Right hindlimb (tissue), 1 donor: Measurements from ENCODE around the gene XRCC4.
"Not testable (repeated sequence)": the region's sequence is repeated elsewhere in the genome, so short reads cannot be mapped to it uniquely, and the experiment has no call there.

Experiments
- DNase-seq: peaks from one replicate; pipeline ENCODE4 v3.0.0-alpha.2; 2018

Gene XRCC4

DNA sequence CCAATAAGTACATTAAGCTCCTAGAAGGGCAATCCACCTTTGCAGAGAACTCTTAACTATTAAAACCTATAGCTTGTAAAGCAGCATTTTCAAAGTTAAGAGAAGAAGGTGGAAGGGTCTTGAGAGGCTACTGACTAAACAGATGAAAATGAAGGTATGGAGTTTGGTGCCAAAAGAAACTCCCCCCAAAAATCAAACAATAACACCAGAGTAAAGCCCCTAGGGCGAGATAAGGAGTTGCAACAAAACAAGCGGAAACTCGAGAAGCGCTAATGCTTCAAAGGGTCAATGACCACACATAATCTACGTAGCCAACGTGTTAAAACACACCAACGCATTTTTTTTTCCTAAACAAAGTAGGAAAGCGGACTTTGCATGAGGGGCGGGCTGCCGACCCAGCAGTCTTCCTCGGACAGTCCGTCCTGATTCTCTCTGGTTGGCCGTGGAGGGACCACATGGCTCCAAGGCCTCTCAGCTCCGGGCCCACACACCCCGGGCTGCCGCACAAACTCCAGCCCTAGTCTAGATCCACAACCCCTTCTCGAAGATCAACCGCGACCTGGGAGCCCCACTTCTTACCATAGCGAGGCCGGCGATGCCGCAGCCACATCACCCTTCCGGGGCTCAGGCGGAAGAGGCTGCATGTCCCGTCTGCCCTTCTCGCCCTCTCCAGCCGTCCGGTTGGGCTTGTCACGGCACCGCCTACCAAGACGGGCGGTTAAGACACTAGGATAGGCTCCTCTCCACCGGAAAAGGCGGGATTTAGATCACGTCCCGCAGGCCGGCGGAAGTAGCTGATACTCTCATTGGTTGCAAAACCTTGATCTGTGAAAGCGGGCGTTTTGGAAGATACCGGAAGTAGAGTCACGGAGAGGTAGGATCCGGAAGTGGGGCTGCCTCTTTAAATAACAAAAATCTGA is at the start of gene XRCC4, which contains the start of gene TMEM167A:
Gene XRCC4, plus strand, starts transcription at position 806 of the 920 bp plus-strand sequence. CDS start 27,373 bp downstream, outside the sequence.
Gene TMEM167A, minus strand, starts transcription at position 653 of the 920 bp plus-strand sequence. Its CDS starts 71 bp downstream, at position 582.
- DNase-seq: peak; percentile 99

- no peak for DNase-seq
Observed at GRCh38 chr5:83029912-83030311, 47.4 kb upstream of the XRCC4 start.

- DNase-seq: no peak
Observed at GRCh38 chr5:83031381-83031780, 46.0 kb upstream of the XRCC4 start.

DNA sequence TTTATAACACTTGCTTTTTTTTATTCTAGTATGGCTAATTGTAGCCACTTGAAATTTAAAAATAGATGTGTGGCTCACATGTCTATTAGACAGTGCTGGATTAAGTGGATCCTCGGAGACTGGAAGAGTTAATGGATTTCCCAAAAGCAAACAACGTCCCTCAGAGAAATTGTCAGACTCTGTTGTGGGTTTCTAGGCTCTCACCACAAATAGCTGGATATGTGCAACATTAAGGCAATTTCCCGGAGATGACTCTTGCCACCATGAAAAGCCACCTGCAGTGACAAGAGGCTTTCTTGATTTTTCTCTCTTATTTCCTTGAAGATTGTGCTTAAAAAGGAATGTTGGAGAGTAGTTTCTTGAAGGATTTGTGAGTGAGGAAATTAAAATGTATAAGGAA is 43.3 kb upstream of the XRCC4 start:
- no peak for DNase-seq

DNA sequence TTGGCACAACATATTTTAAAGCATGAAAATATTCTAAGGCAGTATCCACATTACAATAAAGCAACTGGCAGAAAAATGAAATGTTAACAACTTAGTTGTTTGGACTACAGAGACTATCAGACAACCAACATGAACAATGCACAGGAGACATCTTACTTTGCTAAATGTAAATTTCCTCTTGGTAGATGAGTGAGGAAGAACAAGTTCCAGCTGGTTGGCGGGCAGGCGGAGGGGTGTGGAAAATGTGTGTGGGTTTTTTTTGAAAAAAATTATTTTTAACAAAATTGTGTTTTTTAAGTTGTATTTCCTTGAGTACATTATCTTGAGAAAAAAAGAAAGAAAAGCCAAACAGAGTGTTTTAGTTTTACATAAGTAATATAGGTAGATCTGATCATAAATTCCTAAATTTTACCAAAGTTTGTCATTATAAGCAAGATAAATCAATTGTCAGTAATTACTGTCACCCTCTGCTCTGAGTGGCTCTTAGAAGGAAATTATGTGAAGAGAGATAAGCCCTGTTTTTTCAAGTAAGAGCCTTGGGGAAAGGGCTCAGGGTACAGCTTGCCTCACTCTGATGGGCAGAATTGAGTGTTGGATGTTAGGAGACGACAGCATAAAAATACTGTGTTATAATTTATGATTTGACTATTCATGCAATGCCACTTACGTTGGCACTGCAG is 42.7 kb upstream of the XRCC4 start:
- DNase-seq: no peak

- DNase-seq: peak; percentile 90
Observed at GRCh38 chr5:83035373-83036100, 41.8 kb upstream of the XRCC4 start.

- no peak for DNase-seq
Observed at GRCh38 chr5:83036991-83037575, 40.3 kb upstream of the XRCC4 start.

- DNase-seq: no peak
Observed at GRCh38 chr5:83038924-83039323, 38.4 kb upstream of the XRCC4 start.

DNA sequence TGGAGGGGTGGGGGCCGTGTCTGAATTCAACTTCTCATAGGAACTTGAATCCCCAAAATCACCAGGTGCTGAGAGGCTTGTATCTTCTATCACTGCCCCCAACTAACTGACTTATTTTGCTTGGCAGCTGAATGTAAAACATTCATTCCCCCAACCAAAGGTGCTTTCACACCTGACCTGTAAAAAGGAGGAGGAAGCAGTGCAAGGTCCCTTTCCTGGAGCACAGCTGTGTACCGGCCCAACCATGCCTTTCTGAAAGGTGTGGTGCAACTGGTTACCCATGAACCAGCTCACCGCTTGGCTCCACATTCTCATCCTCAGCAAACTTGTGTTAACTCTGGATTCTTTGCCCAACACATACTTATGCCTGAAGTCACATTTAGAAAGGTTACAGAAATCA is 34.8 kb upstream of the XRCC4 start:
- no peak for DNase-seq

GRCh38 chr5:83044926-83045325 is 32.4 kb upstream of the XRCC4 start:
- no peak for DNase-seq

DNA sequence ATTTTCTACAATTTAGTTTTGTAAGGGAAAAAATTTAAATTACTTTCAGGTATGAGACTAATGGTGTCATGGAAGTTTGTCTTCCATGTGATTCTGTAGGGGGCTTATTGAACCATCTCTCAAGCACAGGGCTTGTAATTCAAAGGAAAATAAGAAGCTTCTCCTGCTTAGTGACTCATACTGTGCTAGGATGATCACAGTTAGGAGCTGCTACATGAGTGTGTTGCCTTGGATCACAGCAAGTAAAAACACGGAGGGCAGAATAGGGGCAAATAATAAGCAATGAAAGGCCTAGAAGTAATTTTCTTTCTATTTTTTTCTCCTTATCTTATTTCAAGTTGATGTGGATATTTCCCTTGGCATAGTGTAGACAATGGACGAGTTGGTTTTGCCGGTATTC is 29.1 kb upstream of the XRCC4 start:
- no peak for DNase-seq

- no peak for DNase-seq
Observed at GRCh38 chr5:83048811-83049210, 28.5 kb upstream of the XRCC4 start.

DNA sequence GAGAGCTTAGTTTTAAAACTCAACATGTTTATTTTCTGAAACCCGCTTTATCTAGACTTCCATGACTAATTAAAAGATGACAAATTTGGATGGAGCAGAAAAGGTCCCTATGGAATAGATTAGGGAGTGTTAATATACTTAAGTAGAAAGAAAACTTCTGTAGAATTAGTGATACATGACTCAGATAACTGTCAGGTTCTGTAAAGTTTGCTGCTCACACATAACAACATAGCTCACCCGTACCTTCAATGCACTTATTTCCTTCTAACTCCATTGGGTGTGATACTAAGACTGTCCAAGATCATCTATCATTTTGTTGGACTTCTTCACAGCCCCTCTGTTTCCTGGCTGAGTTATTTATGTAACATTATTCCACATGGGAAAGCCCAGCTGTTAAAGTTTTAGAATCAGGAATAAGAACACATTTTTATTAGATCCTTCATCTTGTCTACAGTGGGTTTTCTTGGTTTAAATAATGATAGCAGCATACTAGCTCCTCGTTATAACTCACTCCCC is 27.9 kb upstream of the XRCC4 start:
- no peak for DNase-seq

DNA sequence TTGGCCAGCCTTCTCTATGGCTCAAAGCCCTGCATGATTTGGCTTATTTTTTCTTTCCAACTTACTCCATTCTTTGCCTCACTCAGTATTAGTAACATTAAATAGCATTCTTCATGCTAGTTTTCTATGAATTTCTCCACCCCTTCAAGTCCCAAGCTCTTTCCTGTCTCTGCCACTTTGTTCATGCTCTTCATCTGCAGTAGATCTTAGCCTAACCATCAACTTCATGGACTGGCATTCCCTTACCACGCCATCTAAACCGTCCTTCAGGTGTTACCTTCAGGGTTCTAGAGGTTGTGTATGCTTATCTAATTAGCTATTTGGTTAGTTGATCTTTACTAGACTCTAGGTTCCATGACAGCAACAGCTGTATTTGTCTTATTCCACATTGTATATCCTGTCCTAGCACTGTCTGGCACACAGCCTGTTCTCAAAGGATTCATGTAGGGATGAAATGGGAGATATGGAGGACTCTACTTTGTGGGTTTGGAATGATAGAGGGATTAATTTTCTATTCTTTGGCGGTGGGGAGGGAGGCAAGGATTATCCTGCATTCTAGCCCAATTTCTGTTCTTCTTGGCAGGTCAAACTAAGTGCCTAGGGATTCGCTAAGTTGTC is 26.5 kb upstream of the XRCC4 start:
- DNase-seq: no peak

GRCh38 chr5:83055166-83055565 is 22.2 kb upstream of the XRCC4 start:
- DNase-seq: no peak

GRCh38 chr5:83058726-83059125 is 18.6 kb upstream of the XRCC4 start:
- no peak for DNase-seq

- DNase-seq: no peak
Observed at GRCh38 chr5:83059341-83059740, 18.0 kb upstream of the XRCC4 start.

DNA sequence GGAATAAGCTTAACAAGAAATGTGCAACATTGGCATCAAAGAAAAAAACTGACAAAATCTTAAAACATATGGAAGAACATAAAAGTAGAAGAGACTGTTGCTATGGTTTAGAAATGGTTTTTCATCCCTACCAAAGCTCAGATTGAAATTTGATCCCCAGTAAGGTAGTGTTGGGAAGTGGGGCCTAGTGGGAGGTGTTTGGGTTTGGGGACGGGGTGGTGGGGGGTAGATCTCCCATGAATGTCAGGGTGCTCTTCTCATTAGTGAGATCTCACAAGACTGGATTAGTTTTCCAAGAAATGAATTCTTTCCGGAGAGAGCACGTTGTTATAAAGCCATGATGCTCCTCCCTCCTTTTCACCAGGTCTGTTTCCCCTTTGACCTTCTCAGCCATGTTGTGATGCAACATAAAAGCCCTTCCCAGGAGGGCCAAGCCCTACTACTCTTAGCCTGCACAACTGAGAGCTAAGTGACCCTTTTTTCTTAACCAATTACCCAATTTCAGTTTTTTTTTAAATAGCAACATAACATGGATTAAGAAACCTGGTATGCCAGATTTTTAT is 10.7 kb upstream of the XRCC4 start:
- no peak for DNase-seq

- not testable (repeated sequence) for DNase-seq
Observed at GRCh38 chr5:83067377-83067776, 10.0 kb upstream of the XRCC4 start.

- no peak for DNase-seq
Observed at GRCh38 chr5:83069096-83069799, 8.1 kb upstream of the XRCC4 start.
